WTC11 (cell line): ENCODE data around the gene MYOM1. TPM values are rescaled to one million over a fixed set of nuclear protein-coding genes. Genes with fewer than 3 reads are reported as not detected.

Experiments
- ATAC-seq: fragments of 200-7000 bp; cut with Tn5 transposase; 2 replicates; pipeline ENCODE4 v1.10.0; 2021; ENCODE audit warnings: mild to moderate bottlenecking, moderate library complexity
- CTCF ChIA-PET: fragments of 300-600 bp; sonication (Branson Sonifier 250); formaldehyde crosslinking; loops from one replicate; lab custom pipeline; 2021; ENCODE audit warnings: antibody characterized with exemption; lab: Charles Lee
- POLR2A ChIA-PET: fragments of 350-600 bp; sonication (Branson Sonifier 250); formaldehyde crosslinking; loops from one replicate; lab custom pipeline; 2021; ENCODE audit warnings: antibody characterized with exemption; lab: Charles Lee
- DNase-seq: peaks from one replicate; pipeline ENCODE4 v3.0.0; 2021; ENCODE audit warnings: low spot score
- H3K27ac Mint-ChIP-seq: 2 replicates; pipeline ENCODE4 v1.8.0; 2021; ENCODE audit warnings: mixed read lengths
- H3K27me3 Mint-ChIP-seq: 2 replicates; pipeline ENCODE4 v1.8.0; 2021; ENCODE audit warnings: low read depth, mild to moderate bottlenecking, moderate library complexity, mixed read lengths
- H3K36me3 Mint-ChIP-seq: 2 replicates; pipeline ENCODE4 v1.8.0; 2021; ENCODE audit warnings: mixed read lengths
- H3K4me1 Mint-ChIP-seq: 2 replicates; pipeline ENCODE4 v1.8.0; 2022; ENCODE audit warnings: mixed read lengths
- H3K4me3 Mint-ChIP-seq: 2 replicates; pipeline ENCODE4 v1.8.0; 2021; ENCODE audit warnings: mild to moderate bottlenecking, moderate library complexity, mixed read lengths
- H3K9me3 Mint-ChIP-seq: 2 replicates; pipeline ENCODE4 v1.8.0; 2021; ENCODE audit warnings: mixed read lengths
- AFF4 ChIP-seq: sonication (generic); formaldehyde crosslinking; IDR thresholded peaks from 2 replicates; pipeline ENCODE4 v1.8.1; 2023; ENCODE audit warnings: mild to moderate bottlenecking, missing genetic modification reagents, borderline replicate concordance
- E2F4 ChIP-seq: sonication (generic); formaldehyde crosslinking; IDR thresholded peaks from 2 replicates; pipeline ENCODE4 v1.8.1; 2022; ENCODE audit warnings: low read depth, mild to moderate bottlenecking, moderate library complexity, missing genetic modification reagents, borderline replicate concordance
- ELF4 ChIP-seq: sonication (generic); formaldehyde crosslinking; IDR thresholded peaks from 2 replicates; pipeline ENCODE4 v1.8.1; 2022; ENCODE audit warnings: low read depth, mild to moderate bottlenecking, moderate library complexity, missing genetic modification reagents
- ETV6 ChIP-seq: sonication (generic); formaldehyde crosslinking; IDR thresholded peaks from 2 replicates; pipeline ENCODE4 v1.8.1; 2022; ENCODE audit warnings: mild to moderate bottlenecking, missing genetic modification reagents
- FOXK1 ChIP-seq: sonication (generic); formaldehyde crosslinking; IDR thresholded peaks from 2 replicates; pipeline ENCODE4 v1.8.0; 2022; ENCODE audit warnings: mild to moderate bottlenecking, moderate library complexity, missing genetic modification reagents
- FOXP1 ChIP-seq: sonication (generic); formaldehyde crosslinking; IDR thresholded peaks from 2 replicates; pipeline ENCODE4 v1.8.0; 2022; ENCODE audit warnings: missing genetic modification reagents, mild to moderate bottlenecking, moderate library complexity, borderline replicate concordance
- FOXP4 ChIP-seq: sonication (generic); formaldehyde crosslinking; IDR thresholded peaks from 2 replicates; pipeline ENCODE4 v1.8.0; 2022; ENCODE audit warnings: mild to moderate bottlenecking, missing genetic modification reagents
- HMGA2 ChIP-seq: fragments of 250-450 bp; sonication (Bioruptor Pico); IDR thresholded peaks from 2 replicates; pipeline ENCODE4 v1.4.0; 2021; ENCODE audit warnings: mild to moderate bottlenecking, moderate library complexity
- IRF2 ChIP-seq: sonication (generic); formaldehyde crosslinking; IDR thresholded peaks from 2 replicates; pipeline ENCODE4 v1.8.0; 2022; ENCODE audit warnings: low read depth, missing genetic modification reagents, borderline replicate concordance
- PRRX2 ChIP-seq: fragments of 250-450 bp; sonication (Bioruptor Pico); IDR thresholded peaks from 2 replicates; pipeline ENCODE4 v1.8.0; 2021; ENCODE audit warnings: mild to moderate bottlenecking
- SOX15 ChIP-seq: fragments of 250-450 bp; sonication (Bioruptor Pico); IDR thresholded peaks from 2 replicates; pipeline ENCODE4 v1.9.0; 2021; ENCODE audit warnings: mild to moderate bottlenecking
- SP1 ChIP-seq: sonication (generic); formaldehyde crosslinking; conservative IDR thresholded peaks from 2 replicates; pipeline ENCODE4 v1.8.1; 2022; ENCODE audit warnings: missing genetic modification reagents
- TCF7 ChIP-seq: sonication (generic); formaldehyde crosslinking; IDR thresholded peaks from 2 replicates; pipeline ENCODE4 v1.8.0; 2022; ENCODE audit warnings: mild to moderate bottlenecking, low read depth, missing genetic modification reagents, moderate library complexity
- ZBTB21 ChIP-seq: sonication (generic); formaldehyde crosslinking; IDR thresholded peaks from 2 replicates; pipeline ENCODE4 v1.8.1; 2023; ENCODE audit warnings: mild to moderate bottlenecking, missing genetic modification reagents, borderline replicate concordance
- ZNF121 ChIP-seq: sonication (generic); formaldehyde crosslinking; IDR thresholded peaks from 2 replicates; pipeline ENCODE4 v1.8.0; 2023; ENCODE audit warnings: missing genetic modification reagents
- ZNF281 ChIP-seq: sonication (generic); formaldehyde crosslinking; IDR thresholded peaks from 2 replicates; pipeline ENCODE4 v1.8.0; 2023; ENCODE audit warnings: mild to moderate bottlenecking, missing genetic modification reagents
- total RNA-seq: library from RNA; stranded (reverse); gene quantifications from 3 replicates; pipeline ENCODE4 v1.2.3, GENCODE V29; 2021
- TF ChIP-seq, protein P1 (sequence below): sonication (generic); formaldehyde crosslinking; IDR thresholded peaks from 2 replicates; pipeline ENCODE4 v1.8.1; 2022; ENCODE audit warnings: missing genetic modification reagents, borderline replicate concordance

MYOM1 gene
- total RNA-seq, 1 experiment from 2014 or later, result 0.35 TPM

GRCh38 chr18:3216987-3217386 is 2.8 kb downstream of the MYOM1 start:
- Mint-ChIP-seq H3K9me3 (peaks cover 9% of the 10 kb centered on the region; the same call in 1 of the 2 replicates), H3K27ac (no peak overlapping the region), H3K4me3 (no peak overlapping the region), H3K27me3 (no peaks in the 10 kb centered on the region; the same call in 1 of the 2 replicates), H3K4me1 (peaks cover 29% of the 10 kb centered on the region), H3K36me3 (no peaks in the 10 kb centered on the region)
- ChIA-PET POLR2A (interaction anchor here (0.6 kb wide), 1 partner anchor 468 kb away, joined by 3 read pairs; no protein-coding TSS in a partner anchor), CTCF (no interaction called here)
- ATAC-seq (no peak), DNase-seq (no peak)
- TF ChIP-seq FOXP4, result no peak
- no peak for TF ChIP-seq ZBTB21 (CRISPR knock-in tag)
- no peak for TF ChIP-seq HMGA2

DNA sequence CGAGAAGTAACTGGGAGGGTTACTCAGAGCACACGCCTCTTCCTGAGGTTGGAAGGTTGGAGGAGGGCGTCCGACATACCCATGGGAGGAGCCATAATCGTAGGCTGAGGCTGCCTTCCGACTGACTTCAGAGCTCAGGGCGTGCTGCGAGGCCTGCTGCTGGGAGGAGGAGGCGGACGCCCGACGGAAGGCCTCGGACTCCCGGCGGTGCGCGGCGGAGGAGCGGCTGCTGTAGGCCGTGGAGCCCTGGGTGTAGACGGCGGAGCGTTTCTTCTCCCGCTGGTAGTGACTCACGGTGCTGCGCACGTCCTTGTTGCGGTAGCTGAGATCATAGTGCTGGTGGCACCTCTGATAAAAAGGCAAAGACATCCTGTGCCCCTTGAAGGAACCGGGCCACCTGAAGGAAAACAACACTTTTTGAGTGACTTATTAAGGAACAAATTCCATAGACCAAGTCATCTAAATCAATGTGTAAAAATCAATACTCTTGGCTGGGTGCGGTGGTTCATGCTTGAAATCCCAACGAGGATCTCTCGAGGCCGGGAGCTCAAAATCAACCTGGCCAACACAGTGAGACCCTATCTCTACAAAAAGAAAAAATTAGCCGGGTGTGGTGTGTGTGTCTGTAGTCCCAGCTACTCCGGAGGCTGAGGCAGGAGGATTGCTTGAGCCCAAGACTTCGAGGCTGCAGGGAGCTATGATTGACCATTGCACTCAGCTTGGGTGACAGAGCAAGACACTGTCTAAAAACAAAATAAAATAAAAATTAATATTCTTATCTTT is 4.7 kb downstream of the MYOM1 start:
- no peaks in the 10 kb centered on the region; the same call in 1 of the 2 replicates for H3K27me3 Mint-ChIP-seq
- peak; percentile 55 for ATAC-seq
- H3K27ac Mint-ChIP-seq, result no peak overlapping the region
- H3K4me1 Mint-ChIP-seq, result peaks cover 29% of the 10 kb centered on the region
- ChIA-PET POLR2A (no interaction called here), CTCF (interaction anchor here (1.2 to 1.3 kb wide), 2 partner anchors 31 to 86 kb away, joined by 3 read pairs; no protein-coding TSS in a partner anchor)
- H3K4me3 Mint-ChIP-seq, result no peak overlapping the region
- H3K9me3 Mint-ChIP-seq, result peaks cover 9% of the 10 kb centered on the region; the same call in 1 of the 2 replicates
- no peak for DNase-seq
- no peaks in the 10 kb centered on the region for H3K36me3 Mint-ChIP-seq
- TF ChIP-seq E2F4 (CRISPR knock-in tag) (no peak), FOXP1 (CRISPR knock-in tag) (no peak), ZNF121 (no peak), SOX15 (no peak), ETV6 (CRISPR knock-in tag) (no peak), PRRX2 (no peak), SP1 (no peak), TCF7 (CRISPR knock-in tag) (no peak), ELF4 (CRISPR knock-in tag) (no peak), FOXK1 (CRISPR knock-in tag) (no peak), ZNF281 (CRISPR knock-in tag) (no peak), IRF2 (no peak), AFF4 (CRISPR knock-in tag) (no peak)
- TF ChIP-seq, protein P1, sequence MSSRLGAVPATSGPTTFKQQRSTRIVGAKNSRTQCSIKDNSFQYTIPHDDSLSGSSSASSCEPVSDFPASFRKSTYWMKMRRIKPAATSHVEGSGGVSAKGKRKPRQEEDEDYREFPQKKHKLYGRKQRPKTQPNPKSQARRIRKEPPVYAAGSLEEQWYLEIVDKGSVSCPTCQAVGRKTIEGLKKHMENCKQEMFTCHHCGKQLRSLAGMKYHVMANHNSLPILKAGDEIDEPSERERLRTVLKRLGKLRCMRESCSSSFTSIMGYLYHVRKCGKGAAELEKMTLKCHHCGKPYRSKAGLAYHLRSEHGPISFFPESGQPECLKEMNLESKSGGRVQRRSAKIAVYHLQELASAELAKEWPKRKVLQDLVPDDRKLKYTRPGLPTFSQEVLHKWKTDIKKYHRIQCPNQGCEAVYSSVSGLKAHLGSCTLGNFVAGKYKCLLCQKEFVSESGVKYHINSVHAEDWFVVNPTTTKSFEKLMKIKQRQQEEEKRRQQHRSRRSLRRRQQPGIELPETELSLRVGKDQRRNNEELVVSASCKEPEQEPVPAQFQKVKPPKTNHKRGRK, result no peak
- TF ChIP-seq, all 79 proteins: peak for 0
